ENCODE results near the gene MLXIPL. TPM values are rescaled to one million over a fixed set of nuclear protein-coding genes. Genes with fewer than 3 reads are reported as not detected.
"Not testable (repeated sequence)": the region's sequence is repeated elsewhere in the genome, so short reads cannot be mapped to it uniquely, and the experiment has no call there.

Gene MLXIPL
- total RNA-seq, 1 donor from 2014 or later: not detected

DNA sequence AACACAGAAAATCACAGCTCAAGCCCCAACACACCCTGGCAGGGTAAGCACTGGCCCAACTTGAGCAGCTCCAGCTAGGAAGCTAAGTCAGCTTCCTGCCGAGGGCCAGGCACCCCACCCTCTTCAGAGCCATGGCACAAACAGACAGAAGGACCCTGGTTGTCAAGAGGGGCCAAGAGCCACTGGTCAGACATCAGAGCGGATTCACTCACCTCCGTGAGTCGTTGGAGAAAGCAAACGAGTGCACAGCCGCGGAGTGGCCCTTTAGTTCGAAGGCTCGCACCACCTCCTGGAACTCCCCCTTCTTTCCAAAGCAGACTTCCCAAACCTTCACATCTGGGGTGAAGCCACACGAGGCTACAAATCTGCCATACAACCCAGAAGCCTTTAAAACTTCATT, 53.3 kb downstream of the MLXIPL start:
- Mint-ChIP-seq H3K4me1 (ENCODE audit: low read depth) (no peaks in the 10 kb centered on the region), H3K4me3 (ENCODE audit: unreplicated experiment) (no peak overlapping the region), H3K27ac (ENCODE audit: unreplicated experiment) (no peak overlapping the region), H3K9me3 (ENCODE audit: low read depth) (no peaks in the 10 kb centered on the region), H3K36me3 (ENCODE audit: low read depth) (peaks cover 38% of the 10 kb centered on the region), H3K27me3 (ENCODE audit: low read depth) (no peaks in the 10 kb centered on the region)
- no peak for TF ChIP-seq CTCF (IDR thresholded peaks at IDR 0.05)
- no peak for DNase-seq (ENCODE audit: low spot score)

- Mint-ChIP-seq H3K27me3 (ENCODE audit: low read depth) (no peaks in the 10 kb centered on the region), H3K36me3 (ENCODE audit: low read depth) (peaks cover 38% of the 10 kb centered on the region), H3K4me3 (ENCODE audit: unreplicated experiment) (no peak overlapping the region), H3K27ac (ENCODE audit: unreplicated experiment) (no peak overlapping the region), H3K9me3 (ENCODE audit: low read depth) (no peaks in the 10 kb centered on the region), H3K4me1 (ENCODE audit: low read depth) (no peaks in the 10 kb centered on the region)
- DNase-seq (ENCODE audit: low spot score): no peak
- TF ChIP-seq CTCF (IDR thresholded peaks at IDR 0.05): no peak
Measured at GRCh38 chr7:73570521-73570920, 53.8 kb downstream of the MLXIPL start.

DNA sequence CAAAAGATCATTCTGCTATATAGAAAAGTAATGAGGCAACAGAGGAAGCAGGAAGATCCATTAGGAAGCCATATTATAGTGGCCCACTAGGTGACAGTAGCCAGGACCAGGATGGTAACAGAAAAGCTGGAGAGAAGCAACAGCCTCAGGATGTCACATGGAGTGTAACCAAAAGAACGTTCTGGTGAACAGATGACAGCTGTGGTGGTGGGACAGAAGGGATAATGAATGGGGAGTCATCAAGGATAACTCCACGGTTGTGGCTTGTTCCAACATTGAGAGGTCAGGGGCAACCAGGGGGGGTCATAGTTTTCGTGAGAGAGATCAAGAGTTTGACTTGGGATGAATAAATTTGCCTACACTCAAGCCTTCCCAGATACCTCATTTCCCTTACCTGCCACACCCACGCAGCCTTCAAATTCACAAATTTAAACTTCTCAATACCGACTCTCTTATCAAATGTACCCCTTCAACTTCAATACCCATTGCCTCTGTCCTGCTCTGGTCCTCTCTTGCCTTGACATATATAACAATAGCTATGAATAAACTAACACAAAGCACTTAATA, 55.2 kb downstream of the MLXIPL start:
- DNase-seq (ENCODE audit: low spot score): no peak
- Mint-ChIP-seq H3K36me3 (ENCODE audit: low read depth) (peaks cover 37% of the 10 kb centered on the region), H3K9me3 (ENCODE audit: low read depth) (no peaks in the 10 kb centered on the region), H3K4me1 (ENCODE audit: low read depth) (peaks cover 4% of the 10 kb centered on the region), H3K27me3 (ENCODE audit: low read depth) (no peaks in the 10 kb centered on the region), H3K27ac (ENCODE audit: unreplicated experiment) (no peak overlapping the region), H3K4me3 (ENCODE audit: unreplicated experiment) (no peak overlapping the region)
- TF ChIP-seq CTCF (IDR thresholded peaks at IDR 0.05): no peak

DNA sequence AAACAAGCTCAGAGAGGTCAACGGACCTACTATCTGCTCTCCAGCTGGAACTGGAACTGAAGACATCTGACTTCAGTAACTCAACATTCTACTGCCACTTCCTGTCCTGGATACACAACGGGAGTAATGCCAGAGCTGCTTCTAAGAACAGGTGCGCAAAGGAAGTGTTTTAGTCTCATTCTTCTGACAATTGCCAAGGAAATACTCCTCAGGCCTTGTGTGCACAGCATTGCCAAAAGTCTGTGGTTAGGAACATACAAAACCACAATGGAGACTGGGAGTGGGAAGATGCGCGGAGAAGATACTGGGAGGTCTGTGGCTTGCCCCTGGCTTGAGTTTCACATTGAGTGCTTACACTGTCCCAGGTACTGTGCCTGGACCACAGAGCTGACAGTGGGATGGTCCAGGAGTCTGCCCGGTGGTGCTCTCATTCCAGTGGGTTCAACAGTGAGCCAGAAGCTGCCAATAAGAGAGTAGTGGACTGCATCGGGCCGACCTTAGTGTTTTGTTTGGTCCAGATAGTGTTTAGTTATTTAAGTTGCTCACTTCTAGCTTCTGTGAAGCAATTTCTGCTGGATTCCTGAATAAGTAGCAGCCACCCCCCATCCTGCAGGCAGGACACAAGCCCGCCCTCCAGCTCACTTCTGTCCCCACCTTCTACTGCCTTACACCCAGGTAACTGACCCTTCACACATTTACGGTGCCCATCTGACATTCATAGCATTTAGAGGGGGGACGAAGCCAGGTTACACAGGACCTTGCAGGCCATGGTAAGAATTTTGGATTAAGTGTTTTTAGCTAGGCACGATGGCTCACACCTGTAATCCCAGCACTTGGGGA, 56.3 kb downstream of the MLXIPL start:
- H3K4me1 Mint-ChIP-seq (ENCODE audit: low read depth): peaks cover 4% of the 10 kb centered on the region
- DNase-seq (ENCODE audit: low spot score): no peak
- no peaks in the 10 kb centered on the region for H3K9me3 Mint-ChIP-seq (ENCODE audit: low read depth)
- peaks cover 32% of the 10 kb centered on the region for H3K36me3 Mint-ChIP-seq (ENCODE audit: low read depth)
- no peak overlapping the region for H3K4me3 Mint-ChIP-seq (ENCODE audit: unreplicated experiment)
- no peak overlapping the region for H3K27ac Mint-ChIP-seq (ENCODE audit: unreplicated experiment)
- TF ChIP-seq CTCF (IDR thresholded peaks at IDR 0.05): no peak
- H3K27me3 Mint-ChIP-seq (ENCODE audit: low read depth): no peaks in the 10 kb centered on the region

GRCh38 chr7:73567140-73567539, 57.2 kb downstream of the MLXIPL start:
- no peaks in the 10 kb centered on the region for H3K9me3 Mint-ChIP-seq (ENCODE audit: low read depth)
- no peaks in the 10 kb centered on the region for H3K27me3 Mint-ChIP-seq (ENCODE audit: low read depth)
- H3K27ac Mint-ChIP-seq (ENCODE audit: unreplicated experiment): no peak overlapping the region
- no peak overlapping the region for H3K4me3 Mint-ChIP-seq (ENCODE audit: unreplicated experiment)
- peaks cover 23% of the 10 kb centered on the region for H3K36me3 Mint-ChIP-seq (ENCODE audit: low read depth)
- H3K4me1 Mint-ChIP-seq (ENCODE audit: low read depth): peaks cover 4% of the 10 kb centered on the region
- TF ChIP-seq CTCF (IDR thresholded peaks at IDR 0.05): no peak
- DNase-seq (ENCODE audit: low spot score): no peak

GRCh38 chr7:73566431-73566830, 57.9 kb downstream of the MLXIPL start:
- H3K4me1 Mint-ChIP-seq (ENCODE audit: low read depth); H3K27ac Mint-ChIP-seq (ENCODE audit: unreplicated experiment): not testable (repeated sequence)
- H3K36me3 Mint-ChIP-seq (ENCODE audit: low read depth): peaks cover 19% of the 10 kb centered on the region

More at GRCh38 chr7:73566431-73566830, 57.9 kb downstream of the MLXIPL start:
- not testable (repeated sequence) for H3K4me3 Mint-ChIP-seq (ENCODE audit: unreplicated experiment); H3K9me3 Mint-ChIP-seq (ENCODE audit: low read depth); H3K27me3 Mint-ChIP-seq (ENCODE audit: low read depth); DNase-seq (ENCODE audit: low spot score)

All from chondrocyte (in vitro differentiated cells).